K562 (cell line): ENCODE data around the gene KLB. TPM values are rescaled to one million over a fixed set of nuclear protein-coding genes. Genes with fewer than 3 reads are reported as not detected.

ENCODE experiments used
- ADNP ChIP-seq: fragments of 200-800 bp; sonication (Bioruptor generic); IDR thresholded peaks from 2 replicates; pipeline ENCODE4 v1.6.1; 2016; ENCODE audit warnings: missing genetic modification characterization, missing compliant biosample characterization
- BCOR ChIP-seq: fragments of 450-650 bp; IDR thresholded peaks from 2 replicates; pipeline ENCODE4 v1.6.1; 2016
- BHLHE40 ChIP-seq: IDR thresholded peaks from 2 replicates; pipeline ENCODE4 v1.6.1; 2011; ENCODE audit warnings: low read length, improper control_type of control experiment
- CBFA2T2 ChIP-seq: fragments of 450-650 bp; conservative IDR thresholded peaks from 2 replicates; pipeline ENCODE4 v1.6.1; 2017; ENCODE audit warnings: mild to moderate bottlenecking
- CC2D1A ChIP-seq: fragments of 450-650 bp; IDR thresholded peaks from 2 replicates; pipeline ENCODE4 v1.6.1; 2017; ENCODE audit warnings: mild to moderate bottlenecking
- DMBX1 ChIP-seq: fragments of 250-450 bp; sonication (Bioruptor Pico); IDR thresholded peaks from 2 replicates; pipeline ENCODE4 v1.8.0; 2022; ENCODE audit warnings: inconsistent platforms, mild to moderate bottlenecking, moderate library complexity, borderline replicate concordance
- HDAC2 ChIP-seq: fragments of 450-650 bp; IDR thresholded peaks from 2 replicates; pipeline ENCODE4 v1.6.1; 2016; ENCODE audit warnings: mild to moderate bottlenecking
- KLF16 ChIP-seq: IDR thresholded peaks from 2 replicates; pipeline ENCODE4 v1.6.1; 2016; ENCODE audit warnings: antibody characterized with exemption
- L3MBTL2 ChIP-seq: fragments of 450-650 bp; IDR thresholded peaks from 2 replicates; pipeline ENCODE4 v1.6.1; 2016; ENCODE audit warnings: mild to moderate bottlenecking, moderate library complexity
- MNT ChIP-seq, 2 experiments: fragments of 450-650 bp; conservative IDR thresholded peaks; 2 replicates each; pipeline ENCODE4 v1.6.1; 2017; ENCODE audit warnings: mild to moderate bottlenecking in 2 of 2, moderate library complexity in 2 of 2
- NFRKB ChIP-seq: fragments of 450-650 bp; IDR thresholded peaks from 2 replicates; pipeline ENCODE4 v1.6.1; 2016; ENCODE audit warnings: low read depth
- NR2C1 ChIP-seq, 2 experiments: fragments of 450-650 bp; IDR thresholded peaks; 2 replicates each; pipeline ENCODE4 v1.6.1; 2017; ENCODE audit warnings: mild to moderate bottlenecking in 2 of 2, antibody characterized with exemption in 1 of 2, inconsistent platforms in 1 of 2, missing compliant biosample characterization in 1 of 2, missing genetic modification characterization in 1 of 2
- PTRF ChIP-seq: fragments of 450-650 bp; IDR thresholded peaks from 2 replicates; pipeline ENCODE4 v1.6.1; 2016; ENCODE audit warnings: mild to moderate bottlenecking, missing genetic modification characterization, missing compliant biosample characterization
- RERE ChIP-seq: sonication (generic); formaldehyde crosslinking; IDR thresholded peaks from 2 replicates; pipeline ENCODE4 v1.8.0; 2023; ENCODE audit warnings: missing genetic modification reagents, mild to moderate bottlenecking, borderline replicate concordance
- SP1 ChIP-seq: sonication (generic); formaldehyde crosslinking; IDR thresholded peaks from 2 replicates; pipeline ENCODE4 v1.8.1; 2022; ENCODE audit warnings: mild to moderate bottlenecking, missing genetic modification reagents
- SRSF7 ChIP-seq: fragments of 200-400 bp; formaldehyde crosslinking; optimal IDR thresholded peaks from 2 replicates; pipeline ENCODE3; 2017; ENCODE audit warnings: mild to moderate bottlenecking, low read depth, low read length
- STAT5B ChIP-seq: fragments of 250-450 bp; sonication (Bioruptor Pico); IDR thresholded peaks from 2 replicates; pipeline ENCODE4 v1.8.0; 2021; ENCODE audit warnings: mild to moderate bottlenecking, inconsistent platforms
- TAL1 ChIP-seq: fragments of 450-650 bp; IDR thresholded peaks from 2 replicates; pipeline ENCODE4 v1.6.1; 2016; ENCODE audit warnings: mild to moderate bottlenecking
- TEAD4 ChIP-seq, 2 experiments: sonication (generic) in 1 of 2; formaldehyde crosslinking in 1 of 2; IDR thresholded peaks; 2 replicates each; pipeline versions ENCODE4 v1.6.1 to v1.8.0; 2012 to 2022; ENCODE audit warnings: borderline replicate concordance in 1 of 2, inconsistent platforms in 1 of 2, low read length in 1 of 2, mild to moderate bottlenecking in 1 of 2, missing genetic modification reagents in 1 of 2
- ZBTB8A ChIP-seq: fragments of 450-650 bp; IDR thresholded peaks from 2 replicates; pipeline ENCODE4 v1.6.1; 2018; ENCODE audit warnings: mild to moderate bottlenecking, moderate library complexity; ENCODE audit not compliant: partially characterized antibody
- ZNF175 ChIP-seq: fragments of 200-800 bp; sonication (Bioruptor generic); IDR thresholded peaks from 2 replicates; pipeline ENCODE4 v1.6.1; 2016; ENCODE audit warnings: low read depth, mild to moderate bottlenecking, missing genetic modification characterization, missing compliant biosample characterization
- ZNF217 ChIP-seq: sonication (generic); formaldehyde crosslinking; IDR thresholded peaks from 2 replicates; pipeline ENCODE4 v1.8.0; 2022; ENCODE audit warnings: mild to moderate bottlenecking, missing genetic modification reagents
- ZNF263 ChIP-seq: sonication (generic); formaldehyde crosslinking; IDR thresholded peaks from 2 replicates; pipeline ENCODE4 v1.8.0; 2022; ENCODE audit warnings: mild to moderate bottlenecking, missing genetic modification reagents, borderline replicate concordance
- ZNF57 ChIP-seq: fragments of 450-650 bp; formaldehyde crosslinking; IDR thresholded peaks from 2 replicates; pipeline ENCODE4 v1.4.0; 2020; ENCODE audit warnings: mild to moderate bottlenecking, moderate library complexity
- ZNF589 ChIP-seq: fragments of 200-800 bp; sonication (Bioruptor generic); IDR thresholded peaks from 2 replicates; pipeline ENCODE4 v1.6.1; 2016; ENCODE audit warnings: low read depth, missing genetic modification characterization, missing compliant biosample characterization
- polyA plus RNA-seq, 8 experiments: library from polyadenylated mRNA; depleted of rRNA in 4 of 8; stranded (reverse) in 5 of 8; unstranded in 3 of 8; fragments of >200 nt; fragmentation: Nextera tagmentation in 2 of 8; fragmentation: Illumina TruSeq in 1 of 8; extraction: Ambion mirVana in 2 of 8; extraction: Trizol in 1 of 8; gene quantifications; 2 replicates each; pipeline versions ENCODE4 v1.2.1 to v1.2.3, GENCODE V29; 2011 to 2014; ENCODE audit warnings: inconsistent platforms in 1 of 8, missing spikeins in 1 of 8
- total RNA-seq, 7 experiments: library from RNA; depleted of rRNA in 6 of 7; stranded (reverse); fragments of >200 nt in 6 of 7; fragmentation: Illumina TruSeq in 2 of 7; extraction: Trizol in 2 of 7; gene quantifications; 2 replicates each; pipeline versions ENCODE4 v1.2.1 to v1.2.3, GENCODE V29; 2011 to 2021; ENCODE audit warnings: low replicate concordance in 1 of 7

Gene KLB
- total and polyA plus RNA-seq, 9 of the 15 experiments (the other 6 are each of a cell fraction or from before 2014, with no cell fraction given) = 0.04 to 0.13 TPM; not detected in 7

- TF ChIP-seq ZBTB8A = no peak
- TF ChIP-seq CBFA2T2 = peak; percentile 84
- no peak for TF ChIP-seq NFRKB
- TF ChIP-seq ZNF57 (CRISPR knock-in tag) = no peak
- no peak for TF ChIP-seq SP1 (CRISPR knock-in tag)
- TF ChIP-seq ZNF217 (CRISPR knock-in tag) = no peak
- TF ChIP-seq TAL1 = peak; percentile 91
- TF ChIP-seq RERE (CRISPR knock-in tag) = no peak
- TF ChIP-seq STAT5B (CRISPR knock-in tag) = no peak
- no peak for TF ChIP-seq NR2C1 (IDR thresholded peaks at IDR 0.05)
- TF ChIP-seq NR2C1 (tag; IDR thresholded peaks at IDR 0.05) = 0 out of 2 replicates have a peak, but pooled peaks have one; percentile 31
- peak; percentile 85 for TF ChIP-seq KLF16
- no peak for TF ChIP-seq ZNF263 (CRISPR knock-in tag)
- TF ChIP-seq ZNF589 = peak; percentile 70; the same call in 1 of the 2 replicates
- peak; percentile 75 for TF ChIP-seq L3MBTL2
- peak; percentile 98 for TF ChIP-seq HDAC2
- peak; percentile 40; the same call in 1 of the 2 replicates for TF ChIP-seq BHLHE40
- 0 out of 2 replicates have a peak, but pooled peaks have one; percentile 40 for TF ChIP-seq BCOR
- TF ChIP-seq CC2D1A = peak; percentile 38; the same call in 1 of the 2 replicates
- peak; percentile 73 for TF ChIP-seq DMBX1 (CRISPR knock-in tag)
- peak; percentile 92 for TF ChIP-seq TEAD4 (IDR thresholded peaks at IDR 0.05; ENCODE audit: low read length)
- TF ChIP-seq TEAD4 (CRISPR knock-in tag; IDR thresholded peaks at IDR 0.05; ENCODE audit: borderline replicate concordance) = no peak
- TF ChIP-seq SRSF7 = no peak
- peak; percentile 97 for TF ChIP-seq ADNP (tag)
- TF ChIP-seq PTRF (tag) = no peak
- peak in 1 of 2 experiments; percentile 66; a peak in 2 of 4 replicates for TF ChIP-seq MNT (conservative IDR thresholded peaks at IDR 0.05)
- 0 out of 2 replicates have a peak, but pooled peaks have one; percentile 60 for TF ChIP-seq ZNF175
Observed at GRCh38 chr4:39369301-39369700, 37.4 kb upstream of the KLB start (continued).
